Measurements from ENCODE around the gene COX6B2. TPM values are rescaled to one million over a fixed set of nuclear protein-coding genes. Genes with fewer than 3 reads are reported as not detected.

The COX6B2 gene
- total RNA-seq, 1 donor from 2014 or later, result not detected

DNA sequence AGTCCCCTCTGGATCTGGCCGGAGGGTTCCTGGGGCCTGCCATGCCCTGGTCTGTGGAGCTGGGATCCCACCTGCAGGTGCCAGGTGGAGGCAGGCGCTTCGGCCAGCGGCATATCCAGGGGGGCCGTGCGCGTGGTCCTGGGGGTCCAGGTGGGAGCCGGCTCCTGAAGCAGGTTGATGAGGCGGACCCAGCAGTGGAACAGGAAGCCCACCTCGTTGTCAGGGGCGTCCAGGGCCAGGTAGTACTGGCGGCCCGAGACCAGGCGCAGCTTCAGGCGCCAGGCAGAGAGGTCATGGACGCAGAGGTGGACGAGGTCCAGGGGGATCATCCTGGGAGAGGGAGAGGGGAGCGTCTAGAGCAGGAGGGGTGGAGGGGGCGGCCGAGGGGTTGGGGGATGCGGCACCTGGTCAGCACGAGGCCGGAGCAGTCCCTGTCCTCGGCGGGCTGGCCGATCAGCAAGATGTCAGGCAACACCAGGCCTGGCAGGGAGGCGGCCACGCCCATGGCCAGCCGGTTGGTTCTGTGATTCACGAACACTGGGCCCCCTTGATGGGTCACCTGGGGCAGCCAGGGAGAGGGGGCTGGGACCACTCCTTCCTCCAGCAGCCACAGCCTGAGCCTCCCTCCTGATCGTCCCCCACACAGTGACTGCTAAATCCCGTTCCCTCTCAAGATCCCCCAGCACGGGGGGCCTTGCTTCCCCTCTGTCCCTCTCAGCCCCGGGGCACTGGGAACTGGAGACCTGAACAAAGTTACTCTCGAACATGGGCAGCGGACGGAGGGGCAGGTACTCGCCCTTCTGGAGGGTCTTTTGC is 7.9 kb upstream of the COX6B2 start:
- no peak for DNase-seq

DNA sequence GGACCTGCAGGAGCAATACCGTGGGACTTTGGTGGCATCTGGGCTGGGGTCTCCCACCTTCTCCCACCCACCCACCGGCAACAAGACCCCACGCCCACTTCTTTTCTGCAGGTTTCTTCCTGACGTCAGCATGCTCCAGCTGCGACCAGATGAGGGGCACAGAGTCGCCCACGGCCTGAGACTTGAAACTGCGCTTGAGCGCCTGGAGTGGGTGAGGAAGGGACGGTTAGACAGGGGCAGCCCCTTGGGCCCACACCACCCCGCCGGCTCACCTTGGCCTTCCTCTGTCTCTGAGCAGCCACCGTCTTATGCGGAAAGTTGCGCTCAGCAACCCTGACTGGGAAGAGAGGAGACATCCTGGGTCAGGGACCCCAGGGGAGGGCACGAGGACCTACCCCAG is 6.4 kb upstream of the COX6B2 start:
- no peak for DNase-seq

DNA sequence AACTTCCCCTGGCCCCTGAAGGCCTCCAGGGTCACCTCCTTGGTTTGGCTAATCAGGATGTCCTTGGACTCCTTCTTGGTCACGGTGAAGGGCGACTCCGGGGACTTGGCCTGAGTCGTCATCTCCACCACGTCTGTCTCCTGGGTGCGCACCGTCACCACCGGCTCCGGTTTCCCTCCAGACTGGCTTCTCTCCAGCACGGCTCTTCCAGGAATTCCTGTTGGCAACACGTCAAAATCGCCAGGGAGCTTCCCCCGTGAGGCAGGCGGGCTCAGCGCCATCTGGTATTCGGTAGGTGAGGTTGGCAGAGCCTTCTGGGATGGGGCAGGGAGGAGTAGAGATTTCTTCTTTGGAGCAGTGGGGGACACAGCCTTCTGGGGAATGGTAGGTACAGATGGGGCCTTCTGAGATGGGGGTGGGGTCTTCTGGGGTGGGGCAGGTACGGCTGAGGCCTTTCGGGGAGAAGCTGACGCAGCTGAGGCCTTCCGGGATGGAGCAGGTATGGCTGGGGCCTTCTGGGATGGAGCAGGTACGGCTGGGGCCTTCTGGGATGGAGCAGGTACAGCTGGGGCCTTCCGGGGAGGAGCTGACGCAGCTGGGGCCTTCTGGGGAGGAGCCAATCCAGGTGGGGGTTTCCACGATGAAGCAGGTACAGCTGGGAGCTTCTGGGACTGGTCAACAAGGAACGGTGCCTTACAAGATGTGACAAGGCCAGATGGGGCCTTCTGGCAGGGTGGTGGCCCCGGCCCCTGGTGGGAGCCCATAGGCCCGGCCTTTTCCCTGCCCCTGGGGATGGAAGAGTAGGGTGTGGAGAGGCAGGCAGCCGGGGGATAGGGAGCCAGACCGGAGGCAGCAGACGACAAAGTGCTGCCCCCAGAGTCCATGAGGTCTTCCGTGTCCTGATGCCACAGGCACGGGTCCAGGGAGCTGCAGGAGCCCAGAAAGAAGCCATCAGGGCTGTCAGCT is 4.7 kb upstream of the COX6B2 start:
- no peak for DNase-seq

DNA sequence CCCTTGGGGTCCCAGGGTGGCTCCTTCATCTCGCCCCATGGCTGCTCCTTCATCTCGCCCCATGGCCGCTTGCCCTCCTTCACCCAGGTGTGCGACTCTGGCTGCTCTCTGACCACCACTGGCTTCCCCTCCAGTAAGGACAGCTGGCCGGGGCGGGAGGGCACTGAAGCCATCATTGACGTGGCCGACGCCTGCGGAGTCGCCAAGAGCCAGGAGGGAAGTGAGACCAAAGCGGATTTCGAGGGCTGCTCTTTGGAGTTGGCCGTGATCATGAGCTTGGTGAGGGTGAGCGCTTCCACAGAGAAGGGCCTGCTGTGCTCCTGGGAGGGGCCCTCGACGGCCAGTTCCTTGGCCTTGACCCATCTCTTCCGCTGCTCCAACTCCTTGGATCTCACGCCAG is 4.0 kb upstream of the COX6B2 start:
- no peak for DNase-seq

DNA sequence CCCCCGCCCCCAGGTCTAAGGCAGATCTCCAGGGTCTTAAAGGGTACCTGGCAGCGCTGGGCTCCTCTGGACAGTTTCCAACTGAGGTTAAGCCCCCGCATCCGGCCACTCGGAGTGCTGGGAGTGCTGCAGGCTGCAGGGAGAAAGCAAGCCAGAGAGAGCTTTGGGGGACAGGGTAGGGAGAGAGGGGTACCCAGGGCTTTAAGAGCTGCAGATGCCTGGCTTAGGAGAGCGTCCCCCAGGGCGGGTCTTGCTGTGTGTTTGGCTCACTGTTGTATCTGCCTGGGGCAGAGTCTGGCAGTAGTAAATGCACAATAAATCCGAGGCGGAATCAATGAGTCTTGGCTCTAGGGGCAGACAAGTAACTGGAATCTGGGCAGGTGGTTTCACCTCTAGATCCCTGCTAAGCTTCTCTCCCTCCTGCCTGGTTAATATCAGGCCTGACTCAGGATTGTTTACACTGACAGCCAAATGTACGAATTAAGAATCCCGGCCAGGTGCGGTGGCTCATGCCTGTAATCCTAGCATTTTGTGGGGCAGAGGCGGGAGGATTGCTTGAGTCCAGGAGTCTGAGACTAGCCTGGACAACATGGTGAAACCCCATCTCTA is 798 bp upstream of the COX6B2 start:
- no peak for DNase-seq

DNA sequence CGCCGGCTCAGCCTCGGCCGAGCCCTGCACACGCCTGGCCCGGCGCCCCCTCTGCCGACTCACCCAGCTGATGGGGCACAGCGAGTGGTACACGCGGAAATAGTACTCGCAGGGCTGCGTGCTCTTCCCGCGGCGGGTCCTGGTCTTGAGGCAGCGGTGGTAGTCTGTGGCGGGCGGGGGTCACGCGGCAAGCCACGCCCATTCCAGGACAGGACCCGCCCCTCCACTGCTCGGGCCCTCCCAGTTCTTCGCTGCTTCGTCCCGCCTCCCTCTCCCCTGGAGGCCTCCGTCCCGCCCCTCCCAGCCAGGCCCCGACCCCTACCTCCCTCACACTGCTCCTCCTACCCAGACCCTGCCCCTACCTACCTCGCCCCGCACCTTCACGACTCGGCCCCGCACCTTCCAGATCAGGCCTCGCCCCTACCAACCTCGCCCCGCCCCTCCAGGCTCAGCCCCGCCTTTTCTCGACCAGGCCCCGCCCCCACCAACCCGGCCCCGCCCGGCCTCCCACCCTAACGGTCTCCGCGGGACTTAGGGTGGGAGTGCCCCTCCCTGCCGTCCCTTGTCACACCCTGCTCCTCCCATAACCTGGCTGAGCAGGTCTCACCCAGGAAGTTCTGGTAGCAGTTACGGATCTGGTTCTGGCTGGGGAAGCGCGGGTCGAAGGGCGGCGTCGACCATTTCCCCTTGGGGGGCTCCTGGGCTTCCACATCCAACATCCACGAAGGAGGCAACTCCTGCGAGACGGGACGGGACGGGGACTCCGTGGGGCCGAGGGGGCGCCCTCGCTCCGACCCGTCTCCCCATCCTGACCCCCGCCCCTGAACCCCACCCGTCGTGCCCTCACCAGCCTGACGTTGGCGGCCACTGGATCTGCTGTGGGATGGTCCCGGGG is 469 bp downstream of the COX6B2 start:
- DNase-seq, result no peak

DNA sequence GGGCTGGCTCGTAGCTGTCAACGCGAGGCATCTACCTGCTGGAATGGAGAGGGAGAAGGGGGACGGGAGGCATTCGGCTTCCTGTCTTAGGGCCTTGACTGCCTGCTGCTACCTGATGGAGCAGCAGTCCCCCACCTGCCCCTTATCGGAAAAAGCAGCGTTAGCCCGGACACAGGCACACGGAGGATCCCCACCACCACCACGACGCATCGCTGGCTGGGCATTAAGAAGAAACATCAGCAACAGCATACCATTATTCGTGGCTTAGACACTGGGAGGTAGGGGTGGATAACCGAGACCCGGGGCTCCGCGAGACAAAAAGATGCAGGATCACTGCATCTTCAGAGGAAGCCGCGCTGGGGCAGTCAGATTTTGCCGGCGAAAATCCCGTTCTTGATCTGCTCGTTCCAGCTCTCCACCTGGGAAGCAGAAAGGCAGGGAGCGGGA is 1.1 kb downstream of the COX6B2 start:
- no peak for DNase-seq

DNA sequence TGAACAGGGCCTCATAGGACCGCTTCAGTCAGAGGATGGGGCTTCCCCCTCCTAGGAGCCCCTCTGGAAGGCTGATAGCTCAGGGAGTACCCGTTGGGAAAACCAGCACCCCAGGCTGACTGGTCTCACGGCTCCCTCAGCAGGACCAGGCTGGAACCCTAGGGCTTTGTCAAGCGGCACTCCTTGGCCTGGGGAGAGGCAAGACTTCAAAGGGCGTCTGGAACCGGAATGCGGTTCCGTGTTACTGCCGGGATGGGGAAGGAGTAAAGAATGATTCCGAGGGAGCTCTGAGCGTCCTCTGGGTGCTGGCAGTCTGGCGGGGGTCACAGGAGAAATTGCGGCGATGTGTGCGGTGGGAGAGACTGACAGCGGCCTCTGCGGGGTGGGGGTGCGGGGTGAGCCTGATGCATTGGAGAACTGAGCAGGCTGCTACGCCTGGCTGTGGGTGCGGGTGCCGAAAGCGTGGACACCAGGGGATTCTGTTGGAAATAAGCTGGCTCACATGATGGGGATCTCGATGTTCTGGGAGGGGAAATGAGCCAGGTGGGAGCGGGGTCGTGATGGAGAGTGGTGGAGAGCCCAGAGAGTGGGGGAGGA is 1.9 kb downstream of the COX6B2 start:
- DNase-seq, result no peak

DNA sequence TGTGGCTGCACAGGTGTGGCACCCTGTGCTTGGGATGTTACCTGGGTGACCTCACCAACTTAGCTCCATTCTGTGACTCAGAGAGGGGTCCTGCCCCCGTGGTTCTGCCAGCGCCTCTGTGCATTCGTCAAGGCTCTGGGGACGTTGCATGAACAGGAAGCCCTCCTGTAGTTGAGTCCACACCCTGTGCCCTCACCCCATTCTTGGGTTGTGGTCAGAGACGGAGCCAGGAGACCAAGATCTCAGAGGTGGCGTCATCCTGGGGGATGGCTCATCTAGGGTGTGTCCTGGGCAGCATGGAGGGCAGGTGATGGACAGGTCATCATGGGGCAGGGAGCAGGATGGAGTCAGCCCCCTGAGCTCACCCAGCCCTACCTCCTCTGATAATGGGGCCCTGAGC is 2.5 kb downstream of the COX6B2 start:
- DNase-seq, result no peak

DNA sequence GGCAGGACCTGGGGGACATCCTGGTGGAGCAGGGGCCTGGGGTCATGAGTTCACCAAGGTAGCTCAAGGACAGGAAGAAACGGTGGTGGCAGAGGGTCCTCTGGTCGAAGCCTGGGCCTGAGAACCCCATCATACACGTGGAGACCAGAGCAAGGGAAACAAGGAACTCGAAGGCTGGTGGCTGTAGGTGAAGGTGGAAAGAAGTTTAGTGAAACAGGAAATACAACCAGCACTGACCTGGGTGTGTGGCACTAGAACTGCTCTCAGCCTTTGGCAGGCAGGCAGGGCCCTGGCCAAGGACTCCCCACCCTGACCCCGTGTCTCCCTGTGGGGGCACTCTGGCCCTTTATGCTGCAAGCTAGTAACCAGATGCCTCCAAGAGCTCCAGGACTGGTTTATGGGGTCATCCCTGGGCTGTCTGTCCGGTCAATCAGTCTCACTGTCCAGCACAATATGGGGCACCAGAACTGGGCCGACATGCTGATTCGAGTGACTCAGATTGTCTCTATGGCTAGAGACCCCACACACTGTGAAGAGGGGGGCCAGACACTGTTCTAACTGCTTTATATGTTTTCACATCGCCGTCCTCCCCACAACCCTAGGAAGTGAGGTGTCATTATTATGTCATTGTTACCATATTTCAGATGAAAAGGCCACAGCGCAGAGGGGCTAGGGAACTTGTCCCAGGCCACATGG is 3.8 kb downstream of the COX6B2 start:
- no peak for DNase-seq

DNA sequence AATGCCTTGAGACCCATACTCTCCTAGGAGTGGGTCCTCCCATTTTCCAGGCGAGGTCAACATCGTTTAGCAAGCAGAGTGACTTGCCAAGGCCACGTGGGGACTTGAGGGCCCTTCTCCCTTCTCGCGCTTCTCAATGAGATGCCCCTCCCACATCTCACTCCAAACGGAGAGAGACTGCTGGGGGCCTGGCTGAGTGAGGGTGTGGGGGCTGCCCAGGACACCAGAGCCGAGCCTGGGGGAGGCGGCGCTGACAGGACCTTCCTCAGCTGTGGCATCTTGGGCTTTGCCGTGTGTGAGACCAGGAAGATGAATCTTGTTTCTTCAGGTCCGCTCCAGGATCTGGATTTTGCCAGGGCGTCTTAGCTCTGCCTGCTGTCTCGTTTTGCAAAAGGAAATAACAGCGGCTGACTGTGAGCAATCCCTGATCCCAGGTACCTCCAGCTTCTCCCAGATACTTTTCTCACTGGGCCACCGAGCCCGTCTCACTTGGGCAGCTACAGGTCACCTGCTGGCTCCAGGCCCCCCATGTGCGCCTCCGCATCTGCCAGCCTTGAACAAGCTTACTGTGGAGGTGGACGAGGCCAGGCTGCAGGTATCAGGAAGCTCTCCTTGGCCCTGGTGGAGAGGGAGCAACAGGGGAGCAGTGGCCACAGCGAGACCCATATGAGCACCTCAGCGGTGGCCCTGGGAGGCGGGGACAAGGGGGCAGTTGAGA is 6.0 kb downstream of the COX6B2 start:
- DNase-seq, result no peak

DNA sequence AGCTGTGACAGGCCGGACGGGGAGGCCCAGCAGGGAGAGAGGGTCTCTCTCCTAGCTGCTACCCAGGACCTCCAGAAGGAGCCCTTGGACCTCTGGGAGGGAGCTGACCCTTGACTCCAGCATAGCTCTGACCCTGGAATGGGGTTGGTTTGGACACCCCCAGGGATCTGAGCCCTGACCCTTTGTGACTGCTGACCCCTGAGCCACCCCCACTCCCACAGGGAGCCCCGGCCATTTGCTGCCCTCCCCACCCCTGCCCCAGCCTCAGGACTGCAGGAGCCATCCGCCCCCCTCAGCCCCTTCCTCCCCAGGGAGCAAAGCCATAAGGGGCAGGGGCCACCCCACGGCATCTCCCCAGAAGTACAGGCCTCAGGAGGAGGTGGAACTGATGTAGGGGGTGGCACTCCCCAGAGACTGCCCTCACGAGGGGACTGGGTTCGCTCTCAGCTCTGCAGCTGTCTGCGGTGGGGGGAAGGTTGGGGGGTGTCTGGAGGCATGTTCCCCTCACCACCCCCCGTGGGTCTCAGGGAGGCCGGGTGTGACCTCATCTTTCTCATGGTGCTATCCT is 7.0 kb downstream of the COX6B2 start:
- no peak for DNase-seq

DNA sequence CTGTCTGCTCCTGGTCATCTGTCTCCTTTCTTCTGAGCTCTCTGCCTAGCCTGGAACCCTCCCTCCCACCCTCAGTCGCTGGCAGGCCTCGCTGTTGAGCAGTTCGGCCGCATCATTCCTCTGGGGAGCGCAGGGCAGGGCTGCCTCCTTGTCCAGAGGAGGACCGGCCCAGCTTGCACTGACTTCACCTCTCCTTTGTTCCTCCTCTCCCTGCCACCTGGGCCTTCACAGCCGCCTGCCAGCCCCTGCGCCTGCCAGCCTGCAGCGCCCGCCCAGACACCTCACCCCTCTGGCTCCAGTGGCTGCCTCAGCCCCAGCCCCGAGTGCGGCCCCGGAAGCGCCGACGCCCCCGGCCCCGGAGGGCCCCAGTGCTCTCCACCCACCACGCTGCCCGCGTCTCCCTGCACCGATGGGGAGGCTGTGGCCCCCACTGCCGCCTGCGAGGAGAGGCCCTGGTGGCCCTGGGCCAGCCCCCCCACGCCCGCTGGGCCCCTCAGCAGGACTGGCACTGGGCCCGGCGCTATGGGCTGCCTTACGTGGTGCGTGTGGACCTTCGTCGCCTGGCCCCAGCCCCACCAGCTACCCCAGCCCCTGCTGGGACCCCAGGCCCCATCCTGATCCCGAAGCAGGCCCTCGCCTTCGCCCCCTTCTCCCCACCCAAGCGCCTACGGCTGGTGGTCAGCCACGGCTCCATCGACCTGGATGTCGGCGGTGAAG is 7.6 kb downstream of the COX6B2 start:
- DNase-seq, result no peak

DNA sequence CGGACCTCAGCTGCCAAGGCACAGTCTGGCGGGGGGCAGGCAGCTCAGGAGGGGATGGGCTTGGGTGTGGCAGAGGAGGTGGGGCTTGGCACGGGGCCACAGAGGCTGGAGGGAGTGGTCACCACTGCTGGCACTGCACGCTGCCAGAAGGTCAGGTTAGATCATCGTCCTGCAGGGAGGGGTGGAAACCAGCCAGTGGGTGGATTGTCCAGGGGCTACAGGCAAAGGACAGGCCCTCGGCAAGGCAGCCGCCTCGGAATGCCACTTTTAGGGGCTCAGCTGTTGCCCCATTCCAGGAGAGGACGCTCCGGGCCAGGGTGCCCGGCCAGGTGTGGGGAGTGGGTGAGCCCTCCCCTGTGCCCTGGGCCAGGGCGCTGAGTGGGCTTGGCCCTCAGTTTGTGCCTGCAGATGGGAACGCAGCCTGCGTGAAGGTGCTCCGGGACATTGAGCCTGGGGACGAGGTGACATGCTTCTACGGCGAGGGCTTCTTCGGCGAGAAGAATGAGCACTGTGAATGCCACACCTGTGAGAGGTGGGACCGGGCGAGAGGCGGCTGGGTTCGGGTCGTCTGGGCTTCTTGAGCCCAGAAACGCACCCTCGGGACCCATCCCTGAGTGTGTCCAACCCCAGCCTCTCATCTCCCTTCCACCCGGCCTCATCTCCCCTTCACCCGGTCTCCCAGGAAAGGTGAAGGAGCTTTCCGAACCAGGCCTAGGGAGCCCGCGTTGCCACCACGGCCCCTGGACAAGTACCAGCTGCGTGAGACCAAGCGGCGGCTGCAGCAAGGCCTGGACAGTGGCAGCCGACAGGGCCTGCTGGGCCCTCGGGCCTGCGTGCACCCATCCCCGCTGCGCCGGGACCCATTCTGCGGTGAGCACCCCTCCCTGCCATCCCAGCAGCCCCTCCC is 8.4 kb downstream of the COX6B2 start:
- no peak for DNase-seq

DNA sequence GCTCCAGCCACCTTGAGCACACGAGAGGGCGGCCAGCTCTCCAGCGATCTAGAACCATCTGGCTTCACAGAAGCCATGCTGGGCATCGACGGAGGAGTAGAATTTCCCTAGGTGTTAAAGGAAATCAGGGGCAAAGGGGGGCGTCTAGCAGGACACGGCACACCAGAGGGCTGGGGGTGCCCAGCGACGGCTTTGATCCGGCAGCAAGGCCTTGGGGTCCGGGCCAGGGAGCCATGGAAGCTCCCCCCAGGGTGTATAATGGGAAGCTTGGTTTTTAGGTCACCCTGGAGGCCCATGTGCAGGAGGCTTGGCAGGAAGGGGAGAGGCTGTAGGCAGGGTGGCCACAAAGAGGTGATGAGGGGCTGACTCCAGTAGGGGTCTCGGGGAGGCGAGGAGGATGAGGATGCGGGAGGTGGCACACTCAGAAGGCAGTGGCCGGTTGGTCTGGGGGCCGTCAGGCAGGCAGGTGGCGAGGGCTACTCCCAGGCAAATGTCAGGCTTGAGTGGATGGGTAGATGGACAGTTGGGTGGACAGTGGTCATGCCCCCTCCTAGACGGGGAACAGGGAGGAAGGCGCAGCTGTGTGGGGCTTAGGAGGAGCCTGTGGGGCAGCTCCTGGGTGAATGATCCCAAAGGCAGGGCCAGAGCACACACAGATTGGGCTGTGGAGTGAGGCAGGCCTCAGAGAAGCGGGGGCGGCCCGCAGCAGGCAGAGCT is 9.3 kb downstream of the COX6B2 start:
- DNase-seq, result no peak

DNA sequence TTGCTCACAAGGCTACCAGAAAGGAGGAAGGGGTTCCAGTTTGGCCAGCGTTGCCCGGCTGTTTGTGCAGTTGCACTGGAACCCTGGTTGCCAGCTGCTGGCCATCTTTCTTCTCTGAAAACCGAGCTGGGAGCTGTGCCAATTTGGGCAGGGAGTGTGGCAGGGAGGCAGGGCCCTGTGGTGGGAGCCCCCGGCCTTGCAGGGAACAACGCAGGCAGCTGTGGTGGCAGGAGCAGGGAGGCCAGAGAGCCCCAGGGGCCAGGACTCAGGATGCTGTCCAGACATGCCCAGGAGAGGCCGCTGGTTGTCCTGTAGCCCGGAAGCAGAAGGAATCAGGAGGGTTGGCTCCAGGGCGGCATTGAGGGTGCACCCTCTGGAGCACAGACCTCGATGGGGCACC is 10.1 kb downstream of the COX6B2 start:
- peak; percentile 35 for DNase-seq

Data from occipital lobe (tissue), 2 donors.